SK-N-SH (cell line): ENCODE measurements around the gene WWOX. TPM values are rescaled to one million over a fixed set of nuclear protein-coding genes. Genes with fewer than 3 reads are reported as not detected.

Experiments
- CTCF ChIA-PET: fragments of 300-600, 350-600 bp; formaldehyde crosslinking; extraction: SDS; loops from one replicate; lab custom pipeline; 2021; lab: Yijun Ruan, JAX
- POLR2A ChIA-PET: fragments of 350-600 bp; sonication (Branson Sonifier 250); formaldehyde crosslinking; extraction: SDS; loops from one replicate; lab custom pipeline; 2020; ENCODE audit warnings: antibody characterized with exemption, inconsistent platforms; lab: Yijun Ruan, JAX
- DNase-seq: peaks from one replicate; pipeline ENCODE4 v3.0.0; 2012
- H2AFZ ChIP-seq: fragments of 200-600 bp; sonication (generic); 2 replicates; pipeline ENCODE4 v1.8.1; 2016; ENCODE audit warnings: antibody characterized with exemption, mild to moderate bottlenecking, low read depth
- H3F3A ChIP-seq: fragments of 200-600 bp; sonication (generic); replicated peaks from 2 replicates; pipeline ENCODE3; 2016; ENCODE audit warnings: antibody characterized with exemption, mild to moderate bottlenecking; ENCODE audit not compliant: insufficient read depth
- H3K27ac ChIP-seq, 2 experiments: fragments of 200-500 bp in 1 of 2; fragments of 200-600 bp in 1 of 2; sonication (Bioruptor generic) in 1 of 2; sonication (generic), shearing (Covaris generic) in 1 of 2; 2 replicates each; pipeline versions ENCODE4 v1.5.1 to v1.6.1; 2014 to 2016; ENCODE audit warnings: low read depth in 2 of 2, inconsistent platforms in 1 of 2, low read length in 1 of 2, mild to moderate bottlenecking in 1 of 2, mixed read lengths in 1 of 2
- H3K27me3 ChIP-seq: fragments of 200-600 bp; sonication (generic), shearing (Covaris generic); 2 replicates; pipeline ENCODE4 v1.6.1; 2016; ENCODE audit warnings: mixed run types; ENCODE audit not compliant: insufficient read depth
- H3K36me3 ChIP-seq, 2 experiments: fragments of 200-500 bp in 1 of 2; fragments of 200-600 bp in 1 of 2; sonication (Bioruptor generic) in 1 of 2; sonication (generic) in 1 of 2; replicated peaks in 1 of 2; 2 replicates each; pipeline versions ENCODE3 to v1.5.1; 2014 to 2016; ENCODE audit warnings: low read length in 1 of 2, mild to moderate bottlenecking in 1 of 2; ENCODE audit not compliant: insufficient read depth in 2 of 2, control insufficient read depth in 1 of 2
- H3K4me1 ChIP-seq, 2 experiments: fragments of 200-500 bp in 1 of 2; fragments of 200-600 bp in 1 of 2; sonication (Bioruptor generic) in 1 of 2; sonication (generic), shearing (Covaris generic) in 1 of 2; 2 replicates each; pipeline versions ENCODE4 v1.5.1 to v1.6.1; 2014 to 2016; ENCODE audit warnings: low read depth in 1 of 2, low read length in 1 of 2, mixed run types in 1 of 2; ENCODE audit not compliant: insufficient read depth in 2 of 2, control insufficient read depth in 1 of 2
- H3K4me2 ChIP-seq: fragments of 200-600 bp; sonication (generic), shearing (Covaris generic); 2 replicates; pipeline ENCODE4 v1.6.1; 2017; ENCODE audit warnings: mixed run types
- H3K4me3 ChIP-seq, 2 experiments: fragments of 200-500 bp in 1 of 2; fragments of 200-600 bp in 1 of 2; sonication (Bioruptor generic) in 1 of 2; sonication (generic), shearing (Covaris generic) in 1 of 2; 2 replicates each; pipeline versions ENCODE4 v1.5.1 to v1.8.1; 2014 to 2016; ENCODE audit warnings: low read depth in 2 of 2, inconsistent platforms in 1 of 2, low read length in 1 of 2, mild to moderate bottlenecking in 1 of 2, mixed read lengths in 1 of 2, moderate library complexity in 1 of 2
- H3K79me2 ChIP-seq: fragments of 200-600 bp; sonication (generic); 2 replicates; pipeline ENCODE4 v1.8.1; 2017; ENCODE audit warnings: mild to moderate bottlenecking; ENCODE audit not compliant: insufficient read depth
- H3K9ac ChIP-seq: fragments of 200-600 bp; sonication (generic); 2 replicates; pipeline ENCODE4 v1.6.1; 2017; ENCODE audit warnings: mixed run types
- H3K9me2 ChIP-seq: fragments of 200-600 bp; sonication (generic); 2 replicates; pipeline ENCODE4 v1.6.1; 2017; ENCODE audit warnings: mixed run types
- H3K9me3 ChIP-seq: fragments of 200-600 bp; sonication (generic); 2 replicates; pipeline ENCODE4 v1.6.1; 2017; ENCODE audit warnings: mixed run types, mild to moderate bottlenecking, moderate library complexity
- H4K20me1 ChIP-seq: fragments of 200-600 bp; sonication (generic); 2 replicates; pipeline ENCODE4 v1.6.1; 2017; ENCODE audit warnings: mild to moderate bottlenecking, mixed run types; ENCODE audit not compliant: insufficient read depth
- ELF1 ChIP-seq: IDR thresholded peaks from 2 replicates; pipeline ENCODE4 v1.4.0; 2012
- EP300 ChIP-seq, 2 experiments: IDR thresholded peaks; 2 replicates each; pipeline versions ENCODE4 v1.4.0 to v1.6.1; 2012; ENCODE audit warnings: borderline replicate concordance in 1 of 2, low read depth in 1 of 2, low read length in 1 of 2
- EZH2phosphoT487 ChIP-seq: fragments of 200-600 bp; sonication (generic); IDR thresholded peaks from 2 replicates; pipeline ENCODE4 v1.6.1; 2017; ENCODE audit warnings: low read depth, mixed run types, mild to moderate bottlenecking, antibody characterized with exemption, moderate library complexity, borderline replicate concordance
- FOSL2 ChIP-seq: IDR thresholded peaks from 2 replicates; pipeline ENCODE4 v1.4.0; 2012; ENCODE audit warnings: low read depth, mild to moderate bottlenecking, moderate library complexity, borderline replicate concordance
- IRF3 ChIP-seq: fragments of 150-350 bp; IDR thresholded peaks from 2 replicates; pipeline ENCODE4 v1.6.1; 2016; ENCODE audit warnings: mild to moderate bottlenecking, low read depth, low read length
- JUND ChIP-seq: IDR thresholded peaks from 2 replicates; pipeline ENCODE4 v1.4.0; 2012
- MEF2A ChIP-seq: IDR thresholded peaks from 2 replicates; pipeline ENCODE4 v1.4.0; 2012; ENCODE audit warnings: low read depth, borderline replicate concordance
- MXI1 ChIP-seq: IDR thresholded peaks from 2 replicates; pipeline ENCODE4 v1.6.1; 2012; ENCODE audit warnings: mild to moderate bottlenecking, low read depth, low read length, improper control_type of control experiment
- NFIC ChIP-seq: IDR thresholded peaks from 2 replicates; pipeline ENCODE4 v1.4.0; 2012; ENCODE audit warnings: borderline replicate concordance
- RAD21 ChIP-seq: IDR thresholded peaks from 2 replicates; pipeline ENCODE4 v1.6.1; 2012; ENCODE audit warnings: mild to moderate bottlenecking, low read length
- RCOR1 ChIP-seq: fragments of 150-350 bp; IDR thresholded peaks from 2 replicates; pipeline ENCODE4 v1.6.1; 2017; ENCODE audit warnings: antibody characterized with exemption, low read length
- RFX5 ChIP-seq: IDR thresholded peaks from 2 replicates; pipeline ENCODE4 v1.6.1; 2012; ENCODE audit warnings: mild to moderate bottlenecking, improper control_type of control experiment, low read length
- SIN3A ChIP-seq: IDR thresholded peaks from 2 replicates; pipeline ENCODE4 v1.6.1; 2012; ENCODE audit warnings: low read depth, mild to moderate bottlenecking, low read length, moderate library complexity, borderline replicate concordance
- SMC3 ChIP-seq: IDR thresholded peaks from 2 replicates; pipeline ENCODE4 v1.6.1; 2012; ENCODE audit warnings: low read depth, low read length, improper control_type of control experiment
- TEAD4 ChIP-seq: IDR thresholded peaks from 2 replicates; pipeline ENCODE4 v1.4.0; 2012; ENCODE audit warnings: mild to moderate bottlenecking, borderline replicate concordance; ENCODE audit not compliant: insufficient read depth
- USF1 ChIP-seq: IDR thresholded peaks from 2 replicates; pipeline ENCODE4 v1.4.0; 2012; ENCODE audit warnings: low read depth, borderline replicate concordance
- WGBS: methylation state at CpG from one replicate; pipeline ENCODE4 v1.1.6; 2017; ENCODE audit warnings: low lambda C conversion rate; 5-methylcytosine and 5-hydroxymethylcytosine counted together
- polyA plus RNA-seq, 3 experiments: library from polyadenylated mRNA; depleted of rRNA; stranded (reverse); fragments of >200 nt; gene quantifications; 2 replicates each; pipeline ENCODE4 v1.2.3, GENCODE V29; 2012
- TF ChIP-seq, protein P1 (sequence below): IDR thresholded peaks from 2 replicates; pipeline ENCODE4 v1.4.0; 2012; ENCODE audit warnings: low read depth
- TF ChIP-seq, protein P2 (sequence below): IDR thresholded peaks from 2 replicates; pipeline ENCODE4 v1.6.1; 2012; ENCODE audit warnings: mild to moderate bottlenecking, low read depth, low read length, moderate library complexity
- TF ChIP-seq, protein P3 (sequence below): IDR thresholded peaks from 2 replicates; pipeline ENCODE4 v1.4.0; 2012; ENCODE audit warnings: low read depth, borderline replicate concordance

WWOX gene
- polyA plus RNA-seq, 1 of the 3 experiments (the other 2 are of a cell fraction), result 10.8 TPM

DNA sequence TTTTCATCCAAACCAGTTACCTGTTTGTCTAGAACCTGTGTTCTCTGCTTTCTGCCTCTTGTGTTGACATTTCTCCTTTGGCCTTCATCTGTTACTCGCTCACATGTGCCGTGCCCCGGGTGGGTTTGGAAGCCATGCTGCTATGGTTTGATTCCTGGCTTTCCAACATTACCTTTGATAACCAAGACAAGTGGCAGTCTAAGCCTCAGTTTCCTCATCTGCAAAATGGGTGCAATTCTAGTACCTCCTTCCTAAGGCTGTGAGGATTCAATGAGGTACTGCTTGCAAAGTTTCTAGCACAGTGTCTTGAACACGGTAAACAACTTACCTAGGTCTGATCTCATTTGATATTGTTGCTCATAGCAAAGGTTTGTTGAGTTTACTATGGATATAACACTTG lies 665.0 kb downstream of the WWOX start:
- Histone ChIP-seq H3K27ac (no peak overlapping the region), H3K4me3 (no peak overlapping the region), H3K27me3 (no peaks in the 10 kb centered on the region), H3K4me2 (no peak overlapping the region), H3K9me3 (no peaks in the 10 kb centered on the region), H4K20me1 (no peaks in the 10 kb centered on the region), H3F3A (no peaks in the 10 kb centered on the region), H3K79me2 (no peaks in the 10 kb centered on the region), H3K9me2 (no peaks in the 10 kb centered on the region), H3K36me3 (no peaks in the 10 kb centered on the region), H3K4me1 (no peaks in the 10 kb centered on the region), H2AFZ (no peak overlapping the region), H3K9ac (no peak overlapping the region)
- ChIA-PET POLR2A (no interaction called here), CTCF (no interaction called here)
- 69% methylated on average over 4 of the region's 4 CpGs for WGBS
- TF ChIP-seq FOSL2, result no peak
- no peak for TF ChIP-seq IRF3
- no peak for TF ChIP-seq RAD21
- TF ChIP-seq, protein P1, sequence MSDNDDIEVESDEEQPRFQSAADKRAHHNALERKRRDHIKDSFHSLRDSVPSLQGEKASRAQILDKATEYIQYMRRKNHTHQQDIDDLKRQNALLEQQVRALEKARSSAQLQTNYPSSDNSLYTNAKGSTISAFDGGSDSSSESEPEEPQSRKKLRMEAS, result no peak
- no peak for TF ChIP-seq ELF1
- TF ChIP-seq TEAD4, result no peak
- no peak for TF ChIP-seq SMC3
- no peak for TF ChIP-seq RFX5
- no peak for TF ChIP-seq USF1
- no peak for DNase-seq

DNA sequence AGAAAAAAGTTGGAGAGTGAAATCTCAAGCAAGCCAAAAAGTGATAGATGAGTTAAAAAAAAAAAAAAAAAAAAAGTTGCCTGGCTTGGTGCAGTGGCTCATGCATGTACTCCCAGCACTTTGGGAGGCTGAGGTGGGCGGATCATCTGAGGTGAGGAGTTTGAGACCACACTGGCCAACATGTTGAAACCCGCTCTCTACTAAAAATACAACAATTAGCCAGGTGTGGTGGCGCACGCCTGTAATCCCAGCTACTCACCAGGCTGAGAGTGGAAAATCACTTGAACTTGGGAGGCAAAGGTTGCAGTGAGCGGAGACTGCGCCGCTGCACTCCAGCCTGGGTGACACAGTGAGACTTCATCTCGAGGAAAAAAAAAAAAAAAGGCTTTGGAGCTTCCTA lies 668.8 kb downstream of the WWOX start:
- H3K27ac ChIP-seq, result no peak overlapping the region
- H4K20me1 ChIP-seq, result no peaks in the 10 kb centered on the region
- no peaks in the 10 kb centered on the region for H3K27me3 ChIP-seq
- no peaks in the 10 kb centered on the region for H3K79me2 ChIP-seq
- WGBS, result 77% methylated on average over 8 of the region's 8 CpGs
- H3K9me3 ChIP-seq, result no peaks in the 10 kb centered on the region
- H2AFZ ChIP-seq, result no peak overlapping the region
- H3F3A ChIP-seq, result no peaks in the 10 kb centered on the region
- no peak overlapping the region for H3K4me3 ChIP-seq
- no peak overlapping the region for H3K9ac ChIP-seq
- no peaks in the 10 kb centered on the region; a peak in 1 of 4 replicates for H3K4me1 ChIP-seq
- TF ChIP-seq MXI1, result no peak
- no peak for TF ChIP-seq ELF1
- TF ChIP-seq TEAD4, result no peak
- no peak for TF ChIP-seq SMC3
- TF ChIP-seq MEF2A, result no peak
- TF ChIP-seq EZH2phosphoT487, result no peak
- TF ChIP-seq, protein P2, sequence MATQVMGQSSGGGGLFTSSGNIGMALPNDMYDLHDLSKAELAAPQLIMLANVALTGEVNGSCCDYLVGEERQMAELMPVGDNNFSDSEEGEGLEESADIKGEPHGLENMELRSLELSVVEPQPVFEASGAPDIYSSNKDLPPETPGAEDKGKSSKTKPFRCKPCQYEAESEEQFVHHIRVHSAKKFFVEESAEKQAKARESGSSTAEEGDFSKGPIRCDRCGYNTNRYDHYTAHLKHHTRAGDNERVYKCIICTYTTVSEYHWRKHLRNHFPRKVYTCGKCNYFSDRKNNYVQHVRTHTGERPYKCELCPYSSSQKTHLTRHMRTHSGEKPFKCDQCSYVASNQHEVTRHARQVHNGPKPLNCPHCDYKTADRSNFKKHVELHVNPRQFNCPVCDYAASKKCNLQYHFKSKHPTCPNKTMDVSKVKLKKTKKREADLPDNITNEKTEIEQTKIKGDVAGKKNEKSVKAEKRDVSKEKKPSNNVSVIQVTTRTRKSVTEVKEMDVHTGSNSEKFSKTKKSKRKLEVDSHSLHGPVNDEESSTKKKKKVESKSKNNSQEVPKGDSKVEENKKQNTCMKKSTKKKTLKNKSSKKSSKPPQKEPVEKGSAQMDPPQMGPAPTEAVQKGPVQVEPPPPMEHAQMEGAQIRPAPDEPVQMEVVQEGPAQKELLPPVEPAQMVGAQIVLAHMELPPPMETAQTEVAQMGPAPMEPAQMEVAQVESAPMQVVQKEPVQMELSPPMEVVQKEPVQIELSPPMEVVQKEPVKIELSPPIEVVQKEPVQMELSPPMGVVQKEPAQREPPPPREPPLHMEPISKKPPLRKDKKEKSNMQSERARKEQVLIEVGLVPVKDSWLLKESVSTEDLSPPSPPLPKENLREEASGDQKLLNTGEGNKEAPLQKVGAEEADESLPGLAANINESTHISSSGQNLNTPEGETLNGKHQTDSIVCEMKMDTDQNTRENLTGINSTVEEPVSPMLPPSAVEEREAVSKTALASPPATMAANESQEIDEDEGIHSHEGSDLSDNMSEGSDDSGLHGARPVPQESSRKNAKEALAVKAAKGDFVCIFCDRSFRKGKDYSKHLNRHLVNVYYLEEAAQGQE, result no peak
- TF ChIP-seq JUND, result no peak
- TF ChIP-seq RCOR1, result no peak
- TF ChIP-seq NFIC, result no peak
- no peak for TF ChIP-seq SIN3A
- TF ChIP-seq, protein P3, sequence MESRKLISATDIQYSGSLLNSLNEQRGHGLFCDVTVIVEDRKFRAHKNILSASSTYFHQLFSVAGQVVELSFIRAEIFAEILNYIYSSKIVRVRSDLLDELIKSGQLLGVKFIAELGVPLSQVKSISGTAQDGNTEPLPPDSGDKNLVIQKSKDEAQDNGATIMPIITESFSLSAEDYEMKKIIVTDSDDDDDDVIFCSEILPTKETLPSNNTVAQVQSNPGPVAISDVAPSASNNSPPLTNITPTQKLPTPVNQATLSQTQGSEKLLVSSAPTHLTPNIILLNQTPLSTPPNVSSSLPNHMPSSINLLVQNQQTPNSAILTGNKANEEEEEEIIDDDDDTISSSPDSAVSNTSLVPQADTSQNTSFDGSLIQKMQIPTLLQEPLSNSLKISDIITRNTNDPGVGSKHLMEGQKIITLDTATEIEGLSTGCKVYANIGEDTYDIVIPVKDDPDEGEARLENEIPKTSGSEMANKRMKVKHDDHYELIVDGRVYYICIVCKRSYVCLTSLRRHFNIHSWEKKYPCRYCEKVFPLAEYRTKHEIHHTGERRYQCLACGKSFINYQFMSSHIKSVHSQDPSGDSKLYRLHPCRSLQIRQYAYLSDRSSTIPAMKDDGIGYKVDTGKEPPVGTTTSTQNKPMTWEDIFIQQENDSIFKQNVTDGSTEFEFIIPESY, result no peak
- no peak for TF ChIP-seq EP300 (IDR thresholded peaks at IDR 0.05; ENCODE audit: borderline replicate concordance in 1 of 2, low read depth in 1 of 2, low read length in 1 of 2)
- no peaks in the 10 kb centered on the region for H3K9me2 ChIP-seq
- CTCF ChIA-PET, result no interaction called here
- no peak overlapping the region for H3K4me2 ChIP-seq
- no peak for DNase-seq
- H3K36me3 ChIP-seq, result no peaks in the 10 kb centered on the region
- POLR2A ChIA-PET, result no interaction called here
